HUDEP-2 (cell line): ENCODE results near the gene MAML2.
A peak's percentile ranks its signal among the peaks of the same experiment; 100 is the strongest.
"Not testable (repeated sequence)": the region's sequence is repeated elsewhere in the genome, so short reads cannot be mapped to it uniquely, and the experiment has no call there.

Experiments used
- DNase-seq, 76 experiments: peaks; one replicate each; lab custom pipeline; 2025; ENCODE audit not compliant: unreplicated experiment in 76 of 76; lab: John Stamatoyannopoulos, UW

Gene MAML2

DNA sequence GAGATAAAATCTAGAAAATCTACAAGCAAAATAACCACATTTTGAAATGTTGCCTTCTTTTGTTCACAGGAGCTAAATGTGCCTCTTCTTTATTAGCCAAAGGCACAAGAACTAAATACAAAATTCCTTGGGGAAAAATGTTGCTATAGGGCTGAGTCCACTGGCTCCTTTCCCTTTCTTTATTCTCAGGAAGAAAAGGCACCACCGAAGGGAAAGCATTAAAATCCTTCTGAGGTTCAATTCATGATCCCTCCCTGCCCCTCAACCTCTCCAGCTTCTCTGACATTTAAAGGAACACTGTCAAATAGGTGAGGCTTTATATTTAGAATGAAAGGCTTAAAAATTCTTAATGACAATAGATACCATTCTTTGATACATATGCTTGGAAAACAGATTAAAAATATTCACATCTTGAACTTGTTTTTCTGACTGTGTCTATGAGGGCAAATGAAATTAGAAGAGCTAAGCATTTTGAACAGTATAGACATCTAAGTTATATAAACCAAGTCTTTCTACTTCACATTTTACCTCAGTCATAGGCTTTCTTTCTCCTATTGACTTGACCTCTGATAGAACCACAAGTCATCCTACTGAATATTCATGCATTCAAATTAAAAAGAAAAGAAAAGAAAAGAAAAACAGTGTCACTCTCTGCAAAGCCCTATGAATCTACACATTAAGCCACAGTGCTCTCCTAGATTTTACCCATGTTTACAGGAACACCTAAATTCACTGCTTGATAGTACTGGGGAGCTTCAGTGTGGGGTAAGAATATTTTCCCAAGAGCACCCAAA lies 148.2 kb downstream of the MAML2 start:
- no peak for DNase-seq

DNA sequence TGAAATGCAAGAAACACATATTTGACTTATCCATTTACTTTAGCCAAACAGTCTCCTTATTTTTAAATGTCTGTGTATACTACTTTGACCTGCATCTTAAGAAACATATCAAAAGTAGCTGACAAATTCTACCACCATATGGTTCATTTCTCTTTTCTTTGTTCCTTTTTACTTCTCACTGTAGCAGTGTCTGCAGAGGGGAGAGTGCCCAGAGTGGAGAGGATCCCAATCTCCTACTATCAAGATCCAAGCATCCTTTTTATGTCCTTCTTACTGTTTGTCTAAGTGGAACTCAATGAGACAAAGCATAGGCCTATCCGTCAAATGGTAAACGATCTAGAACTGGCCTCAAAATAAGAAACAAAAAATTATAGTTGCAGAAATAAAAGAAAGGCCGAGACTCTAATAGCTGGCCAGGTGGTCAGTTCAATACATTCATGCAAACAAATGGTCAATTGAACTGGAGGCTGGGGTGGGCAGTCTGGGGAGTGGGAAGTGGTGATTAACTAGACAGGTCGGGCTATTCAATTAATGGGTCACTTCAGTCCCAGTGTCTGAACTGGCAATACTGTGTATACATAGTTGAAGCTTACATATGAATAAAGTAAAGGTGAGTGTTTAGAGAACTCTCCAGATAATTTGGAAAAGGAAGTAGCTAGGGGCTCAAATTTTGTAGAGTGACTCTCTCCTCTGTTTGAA lies 149.1 kb downstream of the MAML2 start:
- DNase-seq: no peak

DNA sequence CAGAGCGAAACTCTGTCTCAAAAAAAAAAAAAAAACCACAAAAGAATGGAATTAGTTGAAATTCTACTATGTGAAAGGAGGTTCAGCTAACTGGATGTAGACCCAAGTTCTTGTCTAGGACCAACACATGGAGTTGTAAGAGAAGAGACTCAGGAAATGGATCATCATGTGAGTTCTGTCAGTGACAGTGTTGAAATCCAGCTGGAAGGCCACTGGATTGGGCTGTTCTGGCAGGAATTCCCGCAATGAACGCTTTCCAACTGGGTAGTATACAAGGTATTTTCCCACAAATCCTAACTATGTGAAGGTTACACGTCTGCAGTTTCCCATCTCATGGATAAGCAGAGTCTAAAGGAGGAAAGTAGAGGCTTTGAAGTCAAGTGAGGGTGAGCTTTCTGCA lies 151.2 kb downstream of the MAML2 start:
- DNase-seq: no peak

GRCh38 chr11:96189351-96189750 lies 153.6 kb downstream of the MAML2 start:
- DNase-seq: no peak

DNA sequence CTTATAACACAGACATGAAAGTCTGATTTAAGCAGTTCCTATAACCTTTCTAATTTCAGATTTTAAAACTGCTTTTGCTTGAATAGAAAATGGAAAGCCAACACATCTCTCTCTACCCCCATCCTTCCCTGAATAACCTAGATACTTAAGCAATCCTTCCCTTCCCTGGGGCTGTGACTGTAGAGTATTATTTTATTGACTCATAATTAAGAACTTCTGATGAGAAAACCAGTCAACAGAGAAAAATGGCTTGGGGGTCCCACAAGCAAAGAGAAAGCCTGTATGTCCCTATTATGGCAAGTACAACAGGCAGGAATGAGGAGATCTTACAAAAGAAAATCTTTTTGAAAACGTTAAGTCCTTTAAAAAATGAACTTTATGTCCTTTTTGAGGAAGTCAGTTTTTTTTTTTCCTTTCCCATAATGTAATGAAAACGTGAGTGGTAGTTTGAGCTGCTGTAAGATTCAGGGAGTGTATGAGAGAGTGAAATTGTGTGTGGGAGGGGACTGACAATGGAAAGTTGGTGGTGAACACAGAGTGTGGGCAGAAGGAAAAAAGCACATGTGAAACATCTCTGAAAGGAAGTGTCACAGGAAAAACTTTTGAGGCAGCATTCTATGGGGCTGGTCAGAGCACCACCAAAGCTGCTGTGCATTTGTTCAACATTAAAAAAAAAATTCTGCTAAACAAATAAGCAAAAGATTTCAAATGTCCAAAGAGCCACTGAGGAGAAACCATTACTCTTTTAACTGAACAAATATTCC lies 154.6 kb downstream of the MAML2 start:
- DNase-seq: peak in 1 of 76 experiments; percentile 9

- no peak for DNase-seq
Measured at GRCh38 chr11:96187822-96188221, 155.2 kb downstream of the MAML2 start.

DNA sequence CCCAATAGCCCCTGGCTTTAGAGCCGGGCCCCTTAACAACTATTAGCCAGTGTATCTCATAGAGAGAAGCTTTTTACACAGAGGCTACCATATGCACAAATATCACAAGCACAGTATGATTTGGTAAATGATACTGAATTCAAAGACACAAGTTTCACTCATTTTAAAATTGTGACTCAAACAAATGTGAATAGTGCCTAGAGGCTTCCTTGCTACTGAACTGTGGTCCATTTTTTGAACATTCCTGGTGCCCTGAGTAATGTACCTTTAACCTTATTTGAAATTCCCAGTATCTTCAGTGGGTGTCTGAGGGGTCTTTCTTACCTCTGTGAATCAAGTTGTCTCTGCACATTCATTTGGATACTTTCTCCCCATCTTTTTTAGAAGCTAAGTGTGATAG lies 156.2 kb downstream of the MAML2 start:
- no peak for DNase-seq

DNA sequence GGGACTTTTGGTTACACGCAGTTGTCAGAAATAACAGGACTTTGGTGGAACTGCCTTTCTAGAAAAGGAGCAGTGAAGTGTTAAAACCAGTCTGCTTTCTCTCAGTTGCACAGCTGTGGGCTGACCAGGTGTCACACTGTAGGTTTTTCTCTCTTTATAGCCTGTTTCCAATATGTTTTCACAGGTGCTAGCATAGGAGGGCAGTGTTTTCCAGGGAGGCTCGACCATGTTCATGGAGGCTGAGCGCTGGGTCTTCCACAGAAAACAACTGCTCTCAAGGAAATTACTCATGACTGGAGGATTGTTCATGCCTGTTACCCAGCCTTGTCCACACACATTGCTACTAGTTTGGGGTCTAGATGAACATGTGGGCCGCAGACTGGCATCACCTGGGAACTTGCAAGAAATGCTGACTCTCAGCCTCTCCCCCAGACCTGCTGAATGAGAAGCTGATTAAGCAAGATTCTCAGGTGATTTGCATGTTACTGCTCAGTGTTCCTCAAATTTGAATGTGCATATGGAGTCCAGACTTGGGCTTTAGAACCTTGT lies 157.7 kb downstream of the MAML2 start:
- no peak for DNase-seq

- DNase-seq: not testable (repeated sequence)
Measured at GRCh38 chr11:96180937-96181336, 162.1 kb downstream of the MAML2 start.

- no peak for DNase-seq
Measured at GRCh38 chr11:96180341-96180740, 162.7 kb downstream of the MAML2 start.

- no peak for DNase-seq
Measured at GRCh38 chr11:96179905-96180304, 163.1 kb downstream of the MAML2 start.

DNA sequence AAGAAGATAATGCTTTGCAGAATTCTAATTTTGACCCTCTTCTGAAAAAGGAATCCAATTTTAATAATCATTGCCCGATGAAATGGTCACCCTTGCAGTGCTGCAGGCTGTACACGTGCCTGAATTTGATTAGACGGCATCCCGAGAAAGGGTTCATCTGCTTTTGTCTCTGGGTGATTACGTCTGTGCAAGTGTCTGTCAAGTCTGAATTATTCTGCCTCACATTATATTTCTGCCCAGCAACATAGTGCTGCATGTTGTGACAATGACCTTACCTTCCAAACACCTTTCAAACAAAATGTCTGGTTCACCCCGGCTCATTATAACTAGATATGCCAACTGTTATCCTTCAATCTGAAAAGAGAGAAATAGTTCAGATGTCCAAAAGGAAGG lies 164.1 kb downstream of the MAML2 start:
- no peak for DNase-seq

DNA sequence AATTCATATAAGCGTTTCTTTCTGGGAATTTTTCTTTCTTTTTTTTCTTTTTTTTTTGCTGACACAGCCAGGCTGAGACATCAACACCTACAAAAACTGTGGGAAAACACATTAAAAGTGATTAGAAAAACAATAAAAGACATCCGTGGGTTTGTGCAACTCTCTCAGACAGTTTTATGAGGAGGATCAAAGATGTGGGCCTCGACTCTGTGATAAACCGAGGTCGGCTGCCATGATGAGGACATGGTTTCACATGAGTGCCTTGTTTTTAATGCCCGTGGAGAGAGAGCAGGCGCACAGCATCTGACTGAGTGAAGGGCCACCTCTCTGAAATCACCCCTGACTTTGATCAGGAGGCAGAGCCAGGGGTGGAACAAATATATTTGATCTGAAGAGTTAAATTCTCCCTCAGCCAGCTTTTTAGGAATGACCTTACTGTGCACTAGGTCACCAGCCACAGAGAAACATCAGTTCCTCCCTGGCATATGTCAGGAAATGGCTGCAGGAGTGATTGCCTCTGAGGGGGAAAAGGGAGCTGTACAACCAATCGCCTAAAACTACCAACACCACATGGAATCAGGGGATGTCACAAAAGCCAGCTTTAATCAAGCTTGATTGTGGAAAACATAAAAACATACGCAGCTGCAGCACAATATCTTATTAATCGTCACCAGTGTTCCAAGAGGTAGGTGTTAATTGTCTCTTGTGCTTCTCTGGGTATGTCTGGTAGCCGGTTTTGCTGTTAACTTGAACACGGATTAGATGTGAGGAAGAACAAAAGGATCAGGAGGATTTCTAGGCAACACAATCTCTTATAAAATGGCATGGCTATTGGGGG lies 164.7 kb downstream of the MAML2 start:
- DNase-seq: no peak

DNA sequence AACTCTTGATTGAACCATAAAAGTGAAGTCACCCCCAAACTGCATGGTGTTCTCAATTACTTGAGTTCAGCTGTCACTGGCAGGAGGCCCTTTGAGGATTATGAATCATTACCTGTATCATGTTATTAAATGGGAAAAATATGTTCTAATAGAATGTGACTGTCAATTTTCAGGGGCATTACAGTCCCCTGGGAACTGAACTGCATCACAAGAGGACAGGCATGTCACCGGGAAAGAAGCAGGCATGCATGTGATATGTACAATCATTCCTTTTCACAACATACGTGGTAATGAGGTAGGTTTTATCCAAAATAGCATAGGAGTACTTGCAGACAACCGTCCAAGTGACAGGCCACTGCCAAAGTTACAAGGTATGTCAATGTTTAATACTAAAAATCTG lies 165.8 kb downstream of the MAML2 start:
- DNase-seq: no peak

- no peak for DNase-seq
Measured at GRCh38 chr11:96173906-96174305, 169.1 kb downstream of the MAML2 start.

DNA sequence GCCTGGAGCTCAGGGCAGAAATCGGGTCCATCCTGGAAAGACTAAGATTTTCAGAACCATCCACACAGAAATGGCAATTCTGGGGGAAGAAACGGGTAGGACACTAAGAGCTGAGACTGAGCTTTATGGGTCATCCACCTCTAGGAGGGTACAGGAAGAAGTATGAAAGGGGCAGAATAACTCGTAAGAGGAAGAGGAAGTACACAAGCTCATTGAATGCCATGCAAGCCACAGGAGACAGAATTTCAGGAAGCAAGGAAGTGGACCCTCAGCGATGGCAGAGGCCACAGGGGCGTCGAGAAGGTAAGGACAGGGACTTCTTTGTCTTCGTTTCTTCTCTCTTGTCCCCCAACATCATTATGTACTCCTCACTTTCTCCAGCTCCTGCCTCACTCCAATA lies 169.6 kb downstream of the MAML2 start:
- DNase-seq: no peak

DNA sequence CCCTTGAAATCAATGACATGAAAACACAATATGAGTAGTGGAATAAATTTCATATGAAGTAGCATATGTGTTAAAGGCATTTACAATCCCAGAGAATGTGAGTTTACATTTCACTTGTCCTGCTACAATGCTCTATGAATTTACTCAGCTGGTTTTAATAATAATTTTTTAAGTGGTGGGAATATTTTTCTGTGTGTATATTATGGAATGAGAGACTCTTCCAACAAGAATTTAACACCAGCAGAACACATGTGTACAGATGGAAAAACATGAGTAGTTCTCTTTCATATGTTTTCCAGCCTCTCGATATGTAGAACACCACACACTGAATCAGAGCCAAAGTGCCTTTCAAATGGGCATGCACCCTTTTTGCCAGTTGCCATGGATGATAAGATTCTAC lies 170.4 kb downstream of the MAML2 start:
- DNase-seq: no peak

GRCh38 chr11:96169250-96169649 lies 173.7 kb downstream of the MAML2 start:
- no peak for DNase-seq

DNA sequence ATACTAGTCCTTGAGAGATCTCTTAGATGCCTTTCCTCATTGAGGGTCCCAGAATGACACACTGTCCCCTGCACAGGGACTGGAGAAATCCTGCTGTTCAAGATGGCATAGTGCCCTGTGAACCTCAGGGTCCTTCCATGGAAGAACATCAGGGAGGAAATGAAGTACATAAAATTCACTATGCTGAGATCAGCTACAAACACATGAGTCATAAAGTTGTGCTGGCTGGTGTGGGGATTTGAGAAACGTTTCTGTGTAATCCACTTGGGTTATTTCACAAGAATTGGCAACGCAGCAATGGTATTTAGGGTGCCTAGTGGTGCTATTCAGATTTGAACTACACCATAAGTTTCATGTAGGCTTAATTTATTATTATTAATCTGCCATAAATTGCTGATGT lies 174.4 kb downstream of the MAML2 start:
- DNase-seq: no peak

- DNase-seq: no peak
Measured at GRCh38 chr11:96167787-96168186, 175.2 kb downstream of the MAML2 start.
